K562 (cell line): ENCODE measurements around the gene HPS3. TPM values are rescaled to one million over a fixed set of nuclear protein-coding genes. Genes with fewer than 3 reads are reported as not detected.
A peak's percentile ranks its signal among the peaks of the same experiment; 100 is the strongest.

Experiments used
- ATAC-seq: fragments of 200-7000 bp; cut with Tn5 transposase; 3 replicates; pipeline ENCODE4 v1.9.1; 2020; ENCODE audit warnings: moderate library complexity
- BruUV-seq: library from RNA; stranded (reverse); fragments of 400-500 nt; replicated peaks from 2 replicates; lab custom pipeline; 2021; lab: Mats Ljungman, UMichigan
- CTCF ChIA-PET: fragments of 300-600 bp; formaldehyde crosslinking; extraction: SDS; loops from one replicate; lab custom pipeline; 2021; ENCODE audit warnings: low intra/inter-chr PET ratio; lab: Yijun Ruan, JAX
- POLR2A ChIA-PET: fragments of 300-600, 350-650 bp; sonication (Branson Sonifier 250); formaldehyde crosslinking; extraction: SDS; loops from one replicate; lab custom pipeline; 2021; ENCODE audit warnings: antibody characterized with exemption, inconsistent platforms; lab: Yijun Ruan, JAX
- DNase-seq, 4 experiments: peaks; one replicate each; pipeline versions ENCODE4 v3.0.0 to v3.0.0-alpha.2; 2011 to 2018; ENCODE audit warnings: low spot score in 3 of 4, mixed read lengths in 3 of 4; ENCODE audit errors: extremely low read depth in 1 of 4
- FAIRE-seq: peaks from 2 replicates; lab custom pipeline; 2011; peaks lifted over from hg19 to GRCh38; lab: Jason Lieb, UNC
- H2AFZ ChIP-seq: 2 replicates; pipeline ENCODE4 v1.6.0; 2011; ENCODE audit warnings: low read depth, low read length, control low read depth, inconsistent platforms
- H3K27ac ChIP-seq: fragments of 200-600 bp; 3 replicates; pipeline ENCODE4 v1.8.0; 2011; ENCODE audit warnings: low read depth, mild to moderate bottlenecking, control low read depth, inconsistent platforms, low read length, moderate library complexity, mixed read lengths; ENCODE audit errors: extremely low read depth
- H3K27me3 ChIP-seq, 2 experiments: fragments of 300-600 bp in 1 of 2; 2 replicates in 1 of 2; 3 replicates in 1 of 2; pipeline versions ENCODE4 v1.6.0 to v1.8.0; 2011; ENCODE audit warnings: inconsistent platforms in 2 of 2, low read length in 2 of 2, mild to moderate bottlenecking in 1 of 2, mixed read lengths in 1 of 2, moderate library complexity in 1 of 2; ENCODE audit not compliant: control insufficient read depth in 2 of 2, insufficient read depth in 2 of 2
- H3K36me3 ChIP-seq: fragments of 300-600 bp; 3 replicates; pipeline ENCODE4 v1.8.0; 2011; ENCODE audit warnings: mild to moderate bottlenecking, low read length, inconsistent platforms; ENCODE audit not compliant: control insufficient read depth, insufficient read depth
- H3K4me1 ChIP-seq, 2 experiments: fragments of 200-600 bp in 1 of 2; replicated peaks in 1 of 2; 2 replicates in 1 of 2; 3 replicates in 1 of 2; pipeline versions ENCODE4 v1.5.1 to v1.8.0; 2011; ENCODE audit warnings: inconsistent platforms in 2 of 2, low read length in 2 of 2, mild to moderate bottlenecking in 1 of 2, mixed read lengths in 1 of 2, moderate library complexity in 1 of 2; ENCODE audit not compliant: control insufficient read depth in 2 of 2, insufficient read depth in 2 of 2
- H3K4me2 ChIP-seq: 2 replicates; pipeline ENCODE4 v1.6.1; 2011; ENCODE audit warnings: low read length, control low read depth, inconsistent platforms, mixed read lengths; ENCODE audit not compliant: insufficient read depth
- H3K4me3 ChIP-seq: fragments of 200-600 bp; sonication (generic), shearing (Covaris generic); 2 replicates; pipeline ENCODE4 v1.5.1; 2016; ENCODE audit warnings: control low read depth, inconsistent platforms
- H3K79me2 ChIP-seq: fragments of 200-600 bp; 3 replicates; pipeline ENCODE4 v1.8.0; 2011; ENCODE audit warnings: low read length, inconsistent platforms; ENCODE audit not compliant: control insufficient read depth, insufficient read depth
- H3K9ac ChIP-seq, 2 experiments: 2 replicates each; pipeline versions ENCODE4 v1.6.0 to v1.6.1; 2011; ENCODE audit warnings: low read depth in 2 of 2, low read length in 2 of 2, control low read depth in 1 of 2, inconsistent platforms in 1 of 2, mild to moderate bottlenecking in 1 of 2, mixed read lengths in 1 of 2; ENCODE audit not compliant: insufficient read depth in 1 of 2
- H3K9me1 ChIP-seq: one replicate; pipeline ENCODE4 v1.6.0; 2011; ENCODE audit warnings: inconsistent platforms, mild to moderate bottlenecking, low read length, moderate library complexity; ENCODE audit not compliant: control insufficient read depth, insufficient read depth
- H3K9me3 ChIP-seq: replicated peaks from 2 replicates; pipeline ENCODE4 v1.5.1; 2011; ENCODE audit warnings: low read depth, low read length, inconsistent platforms; ENCODE audit not compliant: control insufficient read depth, insufficient read depth
- H4K20me1 ChIP-seq: replicated peaks from 2 replicates; pipeline ENCODE4 v1.6.1; 2011; ENCODE audit warnings: low read length, inconsistent platforms, mixed read lengths; ENCODE audit not compliant: control insufficient read depth, insufficient read depth
- CCAR2 ChIP-seq: fragments of 200-400 bp; formaldehyde crosslinking; IDR thresholded peaks from 2 replicates; pipeline ENCODE4 v1.6.1; 2017; ENCODE audit warnings: mild to moderate bottlenecking, low read depth, low read length
- KLF16 ChIP-seq: IDR thresholded peaks from 2 replicates; pipeline ENCODE4 v1.6.1; 2016; ENCODE audit warnings: antibody characterized with exemption
- SRSF3 ChIP-seq: fragments of 200-400 bp; formaldehyde crosslinking; IDR thresholded peaks from 2 replicates; pipeline ENCODE4 v1.6.1; 2016; ENCODE audit warnings: mild to moderate bottlenecking, low read length, moderate library complexity; ENCODE audit not compliant: insufficient read depth
- ZNF696 ChIP-seq: fragments of 250-450 bp; sonication (Bioruptor Pico); conservative IDR thresholded peaks from 2 replicates; pipeline ENCODE4 v1.4.0; 2020; ENCODE audit warnings: mild to moderate bottlenecking, moderate library complexity
- WGBS: fragments of 100-300 bp; shearing (Covaris generic); methylation state at CpG from one replicate; pipeline ENCODE4 v1.1.6; 2016; ENCODE audit warnings: low coverage, mixed read lengths; ENCODE audit not compliant: insufficient coverage; ENCODE audit errors: missing lambda C conversion rate; 5-methylcytosine and 5-hydroxymethylcytosine counted together
- in situ Hi-C: fragments of 300-500 bp; cut with MboI; formaldehyde crosslinking; loops from 4 replicates; pipeline ENCODE4 v1.15.0; 2018; ENCODE audit warnings: inconsistent platforms, mixed read lengths
- intact Hi-C: fragments of 100-400 bp; cut with micrococcal nuclease; formaldehyde crosslinking; loops from 2 replicates; pipeline ENCODE4 v1.14.2; 2022
- polyA plus RNA-seq, 8 experiments: library from polyadenylated mRNA; depleted of rRNA in 4 of 8; stranded (reverse) in 5 of 8; unstranded in 3 of 8; fragments of >200 nt; fragmentation: Nextera tagmentation in 2 of 8; fragmentation: Illumina TruSeq in 1 of 8; extraction: Ambion mirVana in 2 of 8; extraction: Trizol in 1 of 8; gene quantifications; 2 replicates each; pipeline versions ENCODE4 v1.2.1 to v1.2.3, GENCODE V29; 2011 to 2014; ENCODE audit warnings: inconsistent platforms in 1 of 8, missing spikeins in 1 of 8
- total RNA-seq, 7 experiments: library from RNA; depleted of rRNA in 6 of 7; stranded (reverse); fragments of >200 nt in 6 of 7; fragmentation: Illumina TruSeq in 2 of 7; extraction: Trizol in 2 of 7; gene quantifications; 2 replicates each; pipeline versions ENCODE4 v1.2.1 to v1.2.3, GENCODE V29; 2011 to 2021; ENCODE audit warnings: low replicate concordance in 1 of 7
- TF ChIP-seq, protein P1 (sequence below): fragments of 250-450 bp; sonication (Bioruptor Pico); IDR thresholded peaks from 2 replicates; pipeline ENCODE4 v1.4.0; 2020; ENCODE audit warnings: mild to moderate bottlenecking, moderate library complexity
- TF ChIP-seq, protein P2 (sequence below), 2 experiments: fragments of 450-650 bp; IDR thresholded peaks; 2 replicates each; pipeline ENCODE4 v1.6.1; 2016

The HPS3 gene
- total and polyA plus RNA-seq, 9 of the 15 experiments (the other 6 are each of a cell fraction or from before 2014, with no cell fraction given), result 1.2 to 11.3 (median 7.6) TPM

DNA sequence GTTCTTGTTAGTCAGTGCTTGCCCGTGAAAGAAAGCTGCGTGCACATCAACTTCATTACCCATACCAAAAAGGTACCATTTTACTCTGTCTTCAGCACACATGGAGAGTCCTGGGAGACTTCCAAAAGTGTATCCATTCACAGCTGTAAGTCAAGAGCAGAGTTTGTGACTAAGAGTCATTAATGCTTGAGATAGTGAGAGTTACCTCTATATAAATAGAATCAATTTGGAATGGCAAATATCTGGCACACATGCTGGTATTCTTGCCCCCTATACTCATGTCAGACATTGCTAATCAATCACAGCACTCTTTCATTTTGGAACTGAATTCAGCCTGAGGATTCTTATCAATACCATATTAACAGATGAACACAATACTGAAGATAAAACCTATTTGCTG lies 78.0 kb downstream of the HPS3 start:
- no peaks in the 10 kb centered on the region for H3K79me2 ChIP-seq
- H3K27ac ChIP-seq, result no peak overlapping the region
- no peak overlapping the region for H3K9ac ChIP-seq
- BruUV-seq, result no TSS peak
- H3K4me2 ChIP-seq, result no peak overlapping the region
- WGBS, result 0% methylated on average over 2 of the region's 2 CpGs
- FAIRE-seq (no peak), ATAC-seq (no peak), DNase-seq (no peak)
- in situ Hi-C loops, result no loop called here
- TF ChIP-seq SRSF3 (no peak), ZNF696 (CRISPR knock-in tag) (no peak), KLF16 (no peak), CCAR2 (no peak)
- TF ChIP-seq, protein P1, sequence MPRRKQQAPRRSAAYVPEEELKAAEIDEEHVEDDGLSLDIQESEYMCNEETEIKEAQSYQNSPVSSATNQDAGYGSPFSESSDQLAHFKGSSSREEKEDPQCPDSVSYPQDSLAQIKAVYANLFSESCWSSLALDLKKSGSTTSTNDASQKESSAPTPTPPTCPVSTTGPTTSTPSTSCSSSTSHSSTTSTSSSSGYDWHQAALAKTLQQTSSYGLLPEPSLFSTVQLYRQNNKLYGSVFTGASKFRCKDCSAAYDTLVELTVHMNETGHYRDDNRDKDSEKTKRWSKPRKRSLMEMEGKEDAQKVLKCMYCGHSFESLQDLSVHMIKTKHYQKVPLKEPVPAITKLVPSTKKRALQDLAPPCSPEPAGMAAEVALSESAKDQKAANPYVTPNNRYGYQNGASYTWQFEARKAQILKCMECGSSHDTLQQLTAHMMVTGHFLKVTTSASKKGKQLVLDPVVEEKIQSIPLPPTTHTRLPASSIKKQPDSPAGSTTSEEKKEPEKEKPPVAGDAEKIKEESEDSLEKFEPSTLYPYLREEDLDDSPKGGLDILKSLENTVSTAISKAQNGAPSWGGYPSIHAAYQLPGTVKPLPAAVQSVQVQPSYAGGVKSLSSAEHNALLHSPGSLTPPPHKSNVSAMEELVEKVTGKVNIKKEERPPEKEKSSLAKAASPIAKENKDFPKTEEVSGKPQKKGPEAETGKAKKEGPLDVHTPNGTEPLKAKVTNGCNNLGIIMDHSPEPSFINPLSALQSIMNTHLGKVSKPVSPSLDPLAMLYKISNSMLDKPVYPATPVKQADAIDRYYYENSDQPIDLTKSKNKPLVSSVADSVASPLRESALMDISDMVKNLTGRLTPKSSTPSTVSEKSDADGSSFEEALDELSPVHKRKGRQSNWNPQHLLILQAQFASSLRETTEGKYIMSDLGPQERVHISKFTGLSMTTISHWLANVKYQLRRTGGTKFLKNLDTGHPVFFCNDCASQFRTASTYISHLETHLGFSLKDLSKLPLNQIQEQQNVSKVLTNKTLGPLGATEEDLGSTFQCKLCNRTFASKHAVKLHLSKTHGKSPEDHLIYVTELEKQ (CRISPR knock-in tag), result no peak
- TF ChIP-seq, protein P2, sequence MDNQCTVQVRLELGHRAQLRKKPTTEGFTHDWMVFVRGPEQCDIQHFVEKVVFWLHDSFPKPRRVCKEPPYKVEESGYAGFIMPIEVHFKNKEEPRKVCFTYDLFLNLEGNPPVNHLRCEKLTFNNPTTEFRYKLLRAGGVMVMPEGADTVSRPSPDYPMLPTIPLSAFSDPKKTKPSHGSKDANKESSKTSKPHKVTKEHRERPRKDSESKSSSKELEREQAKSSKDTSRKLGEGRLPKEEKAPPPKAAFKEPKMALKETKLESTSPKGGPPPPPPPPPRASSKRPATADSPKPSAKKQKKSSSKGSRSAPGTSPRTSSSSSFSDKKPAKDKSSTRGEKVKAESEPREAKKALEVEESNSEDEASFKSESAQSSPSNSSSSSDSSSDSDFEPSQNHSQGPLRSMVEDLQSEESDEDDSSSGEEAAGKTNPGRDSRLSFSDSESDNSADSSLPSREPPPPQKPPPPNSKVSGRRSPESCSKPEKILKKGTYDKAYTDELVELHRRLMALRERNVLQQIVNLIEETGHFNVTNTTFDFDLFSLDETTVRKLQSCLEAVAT (IDR thresholded peaks at IDR 0.05), result 0 out of 4 replicates have a peak, but pooled peaks of 1 of the 2 experiments have one; percentile 18
- no peaks in the 10 kb centered on the region for H4K20me1 ChIP-seq
- H3K4me3 ChIP-seq, result no peak overlapping the region
- intact Hi-C loops, result no loop called here
- no peaks in the 10 kb centered on the region for H3K36me3 ChIP-seq
- peaks cover 5 to 8% of the 10 kb centered on the region in 2 experiments; a peak in 4 of 5 replicates for H3K27me3 ChIP-seq
- H3K9me3 ChIP-seq, result no peaks in the 10 kb centered on the region
- H2AFZ ChIP-seq, result no peak overlapping the region
- H3K4me1 ChIP-seq, result no peaks in the 10 kb centered on the region; a peak in 2 of 5 replicates
- CTCF ChIA-PET, result no interaction called here
- POLR2A ChIA-PET, result interaction anchor here (0.6 kb wide), 1 partner anchor 1245 kb away, joined by 3 read pairs; no protein-coding TSS in a partner anchor
- no peaks in the 10 kb centered on the region for H3K9me1 ChIP-seq
